HG03175 (cell line): ENCODE results near the gene BTBD1.
A peak's percentile ranks its signal among the peaks of the same experiment; 100 is the strongest.
"Not testable (repeated sequence)": the region's sequence is repeated elsewhere in the genome, so short reads cannot be mapped to it uniquely, and the experiment has no call there.

Source experiments
- ATAC-seq: cut with Tn5 transposase; IDR thresholded peaks from one replicate; pipeline ENCODE4 v1.9.1; 2021; ENCODE audit warnings: mild to moderate bottlenecking, moderate library complexity; ENCODE audit not compliant: unreplicated experiment

BTBD1 gene

DNA sequence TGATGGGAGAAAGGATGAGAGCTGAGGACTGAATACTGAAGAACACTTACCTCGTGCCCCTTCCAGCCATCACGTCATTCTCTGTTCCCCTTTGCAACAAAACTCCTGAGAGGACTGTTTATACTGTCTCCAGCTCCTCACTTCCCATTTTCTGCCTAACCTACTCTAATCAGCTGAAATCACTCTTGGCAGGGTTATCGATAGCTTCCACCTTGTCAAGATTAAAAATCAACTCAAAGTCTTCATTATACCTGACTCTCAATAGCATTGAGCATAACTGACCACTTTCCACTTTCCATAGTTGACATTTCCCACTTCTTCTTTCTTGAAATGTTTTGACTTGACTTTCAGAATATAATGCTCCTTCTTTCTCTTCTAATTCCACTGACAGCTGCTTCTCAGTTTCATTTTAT is 4.3 kb downstream of the BTBD1 start:
- ATAC-seq: no peak

DNA sequence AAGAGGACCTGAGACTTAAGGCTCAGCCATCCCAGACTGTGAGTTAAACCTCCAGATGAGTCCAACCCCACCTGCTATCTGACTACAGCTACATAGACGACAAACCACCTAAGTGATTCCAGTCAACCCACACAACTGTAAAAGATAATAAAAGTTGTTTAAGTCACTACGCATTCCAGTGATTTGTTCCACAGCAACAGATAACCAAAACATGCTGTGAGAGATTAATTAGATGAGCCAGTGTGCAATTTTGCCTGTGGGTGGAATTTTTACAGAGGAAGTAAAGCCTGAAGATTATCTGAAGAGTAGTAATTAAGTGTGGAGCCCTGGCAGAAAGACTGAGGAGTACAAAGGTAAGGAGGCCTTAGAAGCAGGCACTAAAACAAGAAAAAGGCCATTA is 5.4 kb downstream of the BTBD1 start:
- no peak for ATAC-seq

GRCh38 chr15:83057696-83058376 is 9.2 kb downstream of the BTBD1 start:
- no peak for ATAC-seq

- ATAC-seq: no peak
These were observed 10.1 kb downstream of the BTBD1 start for GRCh38 chr15:83057002-83057401.

DNA sequence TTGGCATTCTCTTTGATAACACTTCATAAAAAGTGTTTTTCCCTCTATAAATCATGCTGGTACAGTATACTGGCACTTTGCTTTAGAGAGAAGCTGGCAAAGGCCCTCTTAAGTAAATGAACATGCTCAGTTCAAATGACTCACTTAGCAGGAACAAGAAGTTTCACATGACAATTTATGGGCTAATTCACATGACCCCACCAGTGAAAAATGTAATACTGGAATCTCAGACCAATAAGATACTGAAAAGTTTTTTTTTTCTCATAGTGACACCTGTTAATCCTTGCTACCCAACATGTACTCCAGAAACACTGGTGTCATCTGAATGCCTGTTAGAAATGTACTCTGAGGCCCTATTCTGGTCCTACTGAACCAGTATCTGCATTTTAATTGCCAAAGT is 13.9 kb downstream of the BTBD1 start:
- ATAC-seq: no peak

GRCh38 chr15:83046558-83047127 is 20.4 kb downstream of the BTBD1 start:
- no peak for ATAC-seq

GRCh38 chr15:83044156-83044555 is 22.9 kb downstream of the BTBD1 start:
- ATAC-seq: no peak

DNA sequence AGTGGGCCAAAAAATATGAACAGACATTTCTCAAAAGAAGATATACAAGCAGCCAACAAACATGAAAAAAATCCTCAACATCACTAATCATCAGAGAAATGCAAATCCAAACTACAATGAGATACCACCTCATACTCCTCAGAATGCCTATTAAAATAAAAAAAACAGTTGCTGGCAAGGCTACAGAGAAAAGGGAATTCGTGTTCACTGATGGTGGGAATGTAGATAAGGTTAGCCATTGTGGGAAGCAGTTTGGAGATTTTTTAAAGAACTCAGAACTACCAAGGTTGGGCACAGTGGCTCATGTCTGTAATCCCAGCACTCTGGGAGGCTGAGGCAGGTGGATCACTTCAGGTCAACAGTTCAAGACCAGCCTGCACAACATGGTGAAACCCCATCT is 27.8 kb downstream of the BTBD1 start:
- no peak for ATAC-seq

- no peak for ATAC-seq
These were observed 30.8 kb downstream of the BTBD1 start for GRCh38 chr15:83036253-83036652.

- not testable (repeated sequence) for ATAC-seq
These were observed 35.8 kb downstream of the BTBD1 start for GRCh38 chr15:83031234-83031633.

GRCh38 chr15:83030021-83030420 is 37.0 kb downstream of the BTBD1 start:
- no peak for ATAC-seq

DNA sequence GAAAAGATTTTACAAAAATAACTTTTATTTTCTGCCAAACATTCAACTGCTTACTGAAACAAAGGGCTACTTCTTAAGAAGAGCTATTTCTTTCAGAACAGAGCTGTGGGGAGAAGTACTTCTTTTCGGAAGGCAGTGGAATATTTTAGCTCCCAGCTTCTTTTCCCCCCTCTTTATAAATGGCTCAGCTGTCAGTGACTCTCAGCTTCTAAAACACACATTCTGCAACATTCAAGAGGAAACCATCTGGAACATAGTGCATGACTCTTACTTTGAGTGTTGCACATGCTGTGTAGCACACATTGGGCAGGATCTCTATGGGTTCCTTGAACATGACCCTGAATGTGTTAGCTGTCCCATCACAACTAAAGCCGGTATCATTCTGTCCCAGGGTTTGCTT is 48.6 kb downstream of the BTBD1 start:
- ATAC-seq: no peak

DNA sequence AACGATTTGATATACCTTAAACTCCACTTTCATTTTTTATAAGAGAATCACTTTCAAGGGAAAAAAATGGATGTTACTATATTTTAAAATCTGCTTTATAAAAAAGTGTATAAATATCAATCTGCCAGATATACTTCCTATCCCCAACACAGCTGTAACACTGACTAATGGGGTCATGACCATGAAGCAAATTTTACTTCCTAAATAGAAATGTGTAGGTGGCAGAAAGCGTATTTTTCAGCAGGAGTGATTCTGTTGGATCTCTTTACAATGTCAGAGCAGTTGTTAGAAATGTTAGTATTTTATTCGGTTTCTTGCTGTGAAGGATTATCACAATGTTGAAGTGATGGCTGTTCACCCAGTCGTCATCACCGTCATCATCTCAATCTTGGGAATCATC is 50.1 kb downstream of the BTBD1 start:
- ATAC-seq: no peak

GRCh38 chr15:83015361-83015760 is 51.7 kb downstream of the BTBD1 start:
- no peak for ATAC-seq

- no peak for ATAC-seq
These were observed 52.8 kb downstream of the BTBD1 start for GRCh38 chr15:83014205-83014653.

DNA sequence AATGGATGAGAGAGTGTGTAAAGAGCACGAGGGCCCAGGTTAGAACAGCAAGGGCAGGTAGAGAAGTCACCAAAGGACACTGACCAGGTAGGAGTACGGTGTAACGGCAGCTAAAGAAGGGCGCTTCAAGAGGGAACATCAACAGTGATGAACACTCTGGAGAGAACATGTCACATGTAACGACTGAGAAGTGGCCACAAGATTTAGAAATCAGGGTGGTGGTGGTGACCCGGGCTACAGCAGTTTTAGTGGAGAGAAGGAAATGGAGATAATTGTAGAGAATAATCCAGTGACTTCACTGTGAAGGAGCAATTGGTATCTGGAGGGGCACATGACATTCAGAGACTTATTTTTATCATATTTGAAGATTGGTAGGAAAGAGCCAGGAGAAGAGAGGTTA is 54.4 kb downstream of the BTBD1 start:
- no peak for ATAC-seq

- no peak for ATAC-seq
These were observed 55.0 kb downstream of the BTBD1 start for GRCh38 chr15:83012076-83012426.

GRCh38 chr15:83011271-83012075 is 55.6 kb downstream of the BTBD1 start, which contains the start of gene C15orf40:
Gene C15orf40 (minus strand): TSS chr15:83011639. CDS start chr15:83011607, 32 bp downstream.
- ATAC-seq: peak; percentile 87

DNA sequence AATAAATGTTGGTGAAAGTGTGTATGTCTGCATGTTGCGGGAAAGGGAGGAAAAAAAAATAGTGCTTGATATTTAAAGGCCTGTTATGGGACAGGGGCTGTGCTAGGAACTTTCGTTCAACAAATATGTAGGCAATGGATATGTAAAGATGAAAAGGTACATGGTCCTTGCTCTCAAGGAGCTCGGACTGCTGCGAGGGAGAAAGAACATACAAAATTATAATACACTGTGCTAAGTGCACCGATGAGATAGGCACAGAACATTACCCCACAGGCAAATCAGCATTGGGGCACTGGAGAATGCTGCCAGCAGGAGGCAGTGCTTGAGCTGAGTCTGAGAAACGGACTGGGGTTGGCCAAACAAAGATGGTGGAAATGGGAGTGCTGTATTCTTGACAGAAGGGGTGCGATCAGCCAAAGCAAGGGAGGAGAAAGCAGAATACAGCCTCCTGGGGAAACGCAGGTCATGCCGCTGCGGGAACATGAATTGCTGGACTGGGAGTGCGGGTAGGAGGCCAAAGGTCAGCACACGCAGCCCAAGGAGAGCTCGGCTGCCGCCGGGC is 56.3 kb downstream of the BTBD1 start:
- peak; percentile 68 for ATAC-seq

DNA sequence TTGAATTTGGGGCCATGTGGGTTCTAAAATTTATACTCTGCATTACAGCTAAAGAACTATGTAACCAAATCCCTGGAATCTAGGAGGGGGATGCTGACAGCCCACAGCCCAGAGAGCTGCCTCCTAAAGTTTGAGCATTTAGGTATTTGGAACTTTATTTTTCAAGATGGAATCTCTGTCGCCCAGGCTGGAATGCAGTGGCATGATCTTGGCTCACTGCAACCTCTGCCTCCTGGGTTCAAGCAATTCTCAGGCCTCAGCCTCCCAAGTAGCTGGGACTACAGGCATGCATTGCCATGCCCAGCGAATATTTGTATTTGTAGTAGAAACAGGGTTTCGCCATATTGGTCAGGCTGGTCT is 66.4 kb downstream of the BTBD1 start:
- ATAC-seq: not testable (repeated sequence)

DNA sequence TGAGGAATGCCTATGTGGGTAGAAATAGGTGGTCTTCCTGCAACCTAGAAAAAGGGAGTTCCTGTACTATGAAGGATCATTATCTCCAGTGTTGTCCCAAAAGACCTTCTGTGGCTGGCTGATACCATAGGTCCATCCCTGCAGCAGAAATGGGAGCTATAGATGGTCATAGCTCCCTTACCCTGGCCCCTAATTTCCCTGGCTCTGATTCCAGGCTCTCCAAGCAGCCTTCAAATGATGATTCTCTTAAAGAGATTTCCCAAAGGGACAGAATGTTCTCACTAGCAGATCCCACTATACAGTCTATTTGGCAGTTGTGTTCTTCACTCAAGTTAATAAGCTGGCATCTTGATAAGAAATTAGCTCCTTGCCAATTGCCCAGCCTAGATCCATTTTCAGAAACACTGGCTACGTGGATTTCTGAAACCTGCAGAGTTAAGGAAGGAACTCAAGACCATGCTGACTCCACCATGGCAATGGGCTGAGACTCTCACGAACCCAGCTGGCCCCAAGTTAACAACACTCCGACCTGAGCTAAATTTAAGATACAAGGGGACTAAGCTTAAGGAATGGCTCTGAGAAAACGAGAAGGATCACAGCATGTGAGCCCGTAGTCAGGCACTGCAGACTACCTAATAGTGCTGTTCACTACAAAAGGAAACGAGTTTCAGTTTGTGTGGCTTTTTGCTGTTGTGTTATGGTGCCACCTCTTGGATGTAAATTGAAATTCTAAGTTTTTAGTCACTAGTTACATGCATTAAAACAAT is 67.0 kb downstream of the BTBD1 start:
- ATAC-seq: peak; percentile 78
